Endothelial cell of umbilical vein (primary cell): ENCODE results near the gene ACAA2. TPM values are rescaled to one million over a fixed set of nuclear protein-coding genes. Genes with fewer than 3 reads are reported as not detected.

Experiments
- BruUV-seq: library from RNA; stranded (reverse); fragments of 400-500 nt; replicated peaks from 2 replicates; lab custom pipeline; 2021; lab: Mats Ljungman, UMichigan
- CTCF ChIA-PET: fragments of 300-600, 350-600 bp; sonication (Branson Sonifier 250); formaldehyde crosslinking; loops from one replicate; lab custom pipeline; 2021; ENCODE audit warnings: antibody characterized with exemption, inconsistent platforms; lab: Charles Lee
- POLR2A ChIA-PET: fragments of 300-600, 350-600 bp; sonication (Branson Sonifier 250); formaldehyde crosslinking; loops from one replicate; lab custom pipeline; 2021; ENCODE audit warnings: antibody characterized with exemption, inconsistent platforms; lab: Charles Lee
- DNase-seq: peaks from one replicate; pipeline ENCODE4 v3.0.0-alpha.2; 2011; ENCODE audit warnings: low read depth, low spot score
- FAIRE-seq: peaks from 2 replicates; lab custom pipeline; 2011; peaks lifted over from hg19 to GRCh38; lab: Jason Lieb, UNC
- H2AFZ ChIP-seq: 2 replicates; pipeline ENCODE4 v1.6.0; 2012; ENCODE audit warnings: low read depth, low read length, control low read depth, inconsistent platforms
- H3K27ac ChIP-seq: 2 replicates; pipeline ENCODE4 v1.5.1; 2011; ENCODE audit warnings: low read depth, mild to moderate bottlenecking, control low read depth, low read length, moderate library complexity; ENCODE audit not compliant: insufficient read depth
- H3K27me3 ChIP-seq, 2 experiments: 2 replicates each; pipeline versions ENCODE4 v1.6.0 to v1.6.1; 2011; ENCODE audit warnings: low read length in 2 of 2, mixed read lengths in 1 of 2; ENCODE audit not compliant: control insufficient read depth in 2 of 2, insufficient read depth in 2 of 2
- H3K36me3 ChIP-seq, 2 experiments: 2 replicates in 1 of 2; 3 replicates in 1 of 2; pipeline ENCODE4 v1.5.1; 2011; ENCODE audit warnings: low read length in 2 of 2, mild to moderate bottlenecking in 1 of 2, moderate library complexity in 1 of 2; ENCODE audit not compliant: control insufficient read depth in 2 of 2, insufficient read depth in 2 of 2; ENCODE audit errors: extremely low read depth in 1 of 2
- H3K4me1 ChIP-seq: 3 replicates; pipeline ENCODE4 v1.5.1; 2011; ENCODE audit warnings: mild to moderate bottlenecking, low read length; ENCODE audit not compliant: control insufficient read depth, insufficient read depth; ENCODE audit errors: extremely low read depth
- H3K4me2 ChIP-seq: 2 replicates; pipeline ENCODE4 v1.6.1; 2011; ENCODE audit warnings: low read length, control low read depth, mixed read lengths; ENCODE audit not compliant: insufficient read depth
- H3K4me3 ChIP-seq, 3 experiments: fragments of 200-600 bp in 1 of 3; sonication (generic), shearing (Covaris generic) in 1 of 3; replicated peaks in 1 of 3; 2 replicates each; pipeline ENCODE4 v1.5.1; 2011 to 2016; ENCODE audit warnings: control low read depth in 3 of 3, low read length in 3 of 3, mild to moderate bottlenecking in 2 of 3, inconsistent platforms in 1 of 3, low read depth in 1 of 3, moderate library complexity in 1 of 3; ENCODE audit not compliant: insufficient read depth in 1 of 3
- H3K79me2 ChIP-seq: 2 replicates; pipeline ENCODE4 v1.6.0; 2012; ENCODE audit warnings: low read length, inconsistent platforms; ENCODE audit not compliant: control insufficient read depth, insufficient read depth
- H3K9ac ChIP-seq: replicated peaks from 2 replicates; pipeline ENCODE3; 2011; ENCODE audit warnings: low read length, control low read depth; ENCODE audit not compliant: insufficient read depth; ENCODE audit errors: extremely low read depth
- H3K9me1 ChIP-seq: replicated peaks from 3 replicates; pipeline ENCODE4 v1.6.0; 2011; ENCODE audit warnings: mild to moderate bottlenecking, low read length; ENCODE audit not compliant: control insufficient read depth, insufficient read depth; ENCODE audit errors: extremely low read depth
- H3K9me3 ChIP-seq: replicated peaks from 2 replicates; pipeline ENCODE4 v1.5.1; 2012; ENCODE audit warnings: low read length, inconsistent platforms; ENCODE audit not compliant: control insufficient read depth, insufficient read depth
- H4K20me1 ChIP-seq: replicated peaks from 2 replicates; pipeline ENCODE3; 2011; ENCODE audit warnings: mild to moderate bottlenecking, low read length; ENCODE audit not compliant: control insufficient read depth, insufficient read depth; ENCODE audit errors: extremely low read depth
- CTCF ChIP-seq, 2 donors: IDR thresholded peaks; 1 replicate in 1 of 2; 2 replicates in 1 of 2; pipeline ENCODE4 v1.5.1; 2011; ENCODE audit warnings: low read length in 2 of 2, mild to moderate bottlenecking in 2 of 2, moderate library complexity in 2 of 2, control low read depth in 1 of 2, inconsistent platforms in 1 of 2, low read depth in 1 of 2; ENCODE audit not compliant: insufficient read depth in 1 of 2; ENCODE audit errors: extremely low read depth in 1 of 2
- EZH2 ChIP-seq: IDR thresholded peaks from 2 replicates; pipeline ENCODE4 v1.6.1; 2012; ENCODE audit warnings: borderline replicate concordance, low read depth, mild to moderate bottlenecking, moderate library complexity, low read length, inconsistent platforms; ENCODE audit not compliant: severe bottlenecking
- FOS ChIP-seq: IDR thresholded peaks from 2 replicates; pipeline ENCODE4 v1.6.1; 2011; ENCODE audit warnings: mild to moderate bottlenecking, low read length, moderate library complexity, borderline replicate concordance; ENCODE audit not compliant: insufficient read depth
- GATA2 ChIP-seq: IDR thresholded peaks from 2 replicates; pipeline ENCODE4 v1.7.0; 2011; ENCODE audit warnings: low read depth, mild to moderate bottlenecking, moderate library complexity, mixed read lengths, low read length; ENCODE audit not compliant: insufficient read length, insufficient read depth
- JUN ChIP-seq: IDR thresholded peaks from 2 replicates; pipeline ENCODE4 v1.6.1; 2011; ENCODE audit warnings: borderline replicate concordance, low read depth; ENCODE audit not compliant: insufficient read length, insufficient read depth
- MAX ChIP-seq: IDR thresholded peaks from 2 replicates; pipeline ENCODE4 v1.6.1; 2011; ENCODE audit not compliant: insufficient read depth, insufficient read length
- MYC ChIP-seq: IDR thresholded peaks from one replicate; pipeline ENCODE4 v1.6.1; 2011; ENCODE audit warnings: mild to moderate bottlenecking, low read depth, low read length
- POLR2A ChIP-seq: IDR thresholded peaks from 2 replicates; pipeline ENCODE4 v1.6.1; 2012; ENCODE audit warnings: low read depth, mild to moderate bottlenecking, control low read depth, low read length
- POLR2AphosphoS5 ChIP-seq: IDR thresholded peaks from 2 replicates; pipeline ENCODE4 v1.6.1; 2012; ENCODE audit warnings: low read depth, mild to moderate bottlenecking, control low read depth, low read length, moderate library complexity; ENCODE audit not compliant: insufficient read depth
- dilution Hi-C: fragments of 300-500 bp; cut with MboI; formaldehyde crosslinking; loops from one replicate; pipeline ENCODE4 v1.15.0; 2019; ENCODE audit warnings: low sequenced_read_pairs; ENCODE audit not compliant: extremely low pct_ligation_motif_present
- intact Hi-C: fragments of 100-400 bp; cut with micrococcal nuclease; formaldehyde crosslinking; loops from one replicate; pipeline ENCODE4 v1.10.0; 2022
- polyA plus RNA-seq, 4 experiments: library from polyadenylated mRNA; depleted of rRNA in 3 of 4; stranded (reverse) in 3 of 4; unstranded in 1 of 4; fragments of >200 nt; gene quantifications; 2 replicates each; pipeline versions ENCODE4 v1.2.1 to v1.2.3, GENCODE V29; 2011 to 2012; ENCODE audit warnings: missing spikeins in 1 of 4
- total RNA-seq: library from RNA; stranded (reverse); gene quantifications from 2 replicates; pipeline ENCODE4 v1.2.3, GENCODE V29; 2021

The ACAA2 gene
- total and polyA plus RNA-seq, 2 donors (not counting 3 experiments of a cell fraction or from before 2014, with no cell fraction given): 18.6 to 44.9 TPM

- BruUV-seq: no TSS peak
- Histone ChIP-seq H3K36me3 (no peaks in the 10 kb centered on the region), H3K4me3 (no peak overlapping the region), H3K9me3 (no peaks in the 10 kb centered on the region), H3K4me2 (no peak overlapping the region), H3K27ac (no peak overlapping the region), H3K9me1 (no peaks in the 10 kb centered on the region), H2AFZ (no peak overlapping the region), H3K79me2 (no peaks in the 10 kb centered on the region), H3K4me1 (peaks cover 3% of the 10 kb centered on the region), H3K9ac (no peak overlapping the region), H4K20me1 (no peaks in the 10 kb centered on the region), H3K27me3 (no peaks in the 10 kb centered on the region)
- TF ChIP-seq POLR2A (no peak), MAX (no peak), CTCF (IDR thresholded peaks at IDR 0.05; ENCODE audit: extremely low read depth in 1 of 2, insufficient read depth in 1 of 2, low read depth in 1 of 2, low read length in 2 of 2) (no peak), JUN (no peak), FOS (no peak), EZH2 (no peak), GATA2 (no peak), MYC (no peak), POLR2AphosphoS5 (no peak)
- no peak for FAIRE-seq
- ChIA-PET POLR2A (no interaction called here), CTCF (interaction anchor here (0.6 to 2.2 kb wide), 2 partner anchors 39 to 1636 kb away, joined by 3 to 9 read pairs; no protein-coding TSS in a partner anchor)
- intact Hi-C loops (no loop called here), dilution Hi-C loops (no loop called here)
- DNase-seq: no peak
These were observed 5.8 kb upstream of the ACAA2 start for GRCh38 chr18:49819071-49819662.
